ENCODE measurements around the gene COL18A1. TPM values are rescaled to one million over a fixed set of nuclear protein-coding genes. Genes with fewer than 3 reads are reported as not detected.
"Not testable (repeated sequence)": the region's sequence is repeated elsewhere in the genome, so short reads cannot be mapped to it uniquely, and the experiment has no call there.

Gene COL18A1
- total RNA-seq, 1 donor from 2014 or later: 15.4 TPM

- no peak for DNase-seq
Observed at GRCh38 chr21:45560106-45561021, 155.4 kb downstream of the COL18A1 start.

DNA sequence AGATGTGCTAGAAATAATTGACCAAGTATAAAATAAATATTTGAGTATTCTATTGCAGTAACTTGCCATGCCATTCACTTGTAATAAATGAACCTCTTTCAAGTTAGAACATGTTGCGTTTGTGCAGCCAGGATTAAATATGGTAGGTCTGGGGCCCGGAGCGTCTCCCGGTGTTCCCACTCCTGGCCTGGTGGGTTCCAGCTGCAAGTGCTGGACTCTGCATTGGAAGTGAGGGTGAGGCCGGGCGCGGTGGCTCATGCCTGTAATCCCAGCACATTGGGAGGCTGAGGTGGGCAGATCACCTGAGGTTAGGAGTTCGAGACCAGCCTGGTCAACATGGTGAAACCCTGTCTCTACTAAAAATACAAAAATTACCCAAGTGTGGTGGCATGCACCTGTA lies 156.3 kb downstream of the COL18A1 start:
- not testable (repeated sequence) for DNase-seq

GRCh38 chr21:45562402-45562801 lies 157.4 kb downstream of the COL18A1 start:
- DNase-seq: no peak

- DNase-seq: no peak
Observed at GRCh38 chr21:45562965-45563364, 158.0 kb downstream of the COL18A1 start.

Small RNA genes lying within 50 kb of the gene (small RNA-seq; reads per million reads assigned to genes)
- gene MIR6815 (not detected), gene MTCO1P3 (not detected)

Other genes starting within 250 kb of the COL18A1 start
- gene POFUT2, start 117.3 kb upstream of the COL18A1 start, total RNA-seq: 9.8 TPM
- 10.8 TPM for gene SLC19A1, start 137.3 kb downstream of the COL18A1 start, total RNA-seq
- 5.5 TPM for gene PCBP3, start 238.6 kb downstream of the COL18A1 start, total RNA-seq